Kasumi-1 (cell line): ENCODE measurements around the gene MAN1C1.
A peak's percentile ranks its signal among the peaks of the same experiment; 100 is the strongest.

ENCODE experiments used
- DNase-seq, 2 experiments: peaks; one replicate each; lab custom pipeline; 2025; lab: John Stamatoyannopoulos, UW

Gene MAN1C1

GRCh38 chr1:25782608-25783201, 166.1 kb downstream of the MAN1C1 start:
- DNase-seq: no peak

DNA sequence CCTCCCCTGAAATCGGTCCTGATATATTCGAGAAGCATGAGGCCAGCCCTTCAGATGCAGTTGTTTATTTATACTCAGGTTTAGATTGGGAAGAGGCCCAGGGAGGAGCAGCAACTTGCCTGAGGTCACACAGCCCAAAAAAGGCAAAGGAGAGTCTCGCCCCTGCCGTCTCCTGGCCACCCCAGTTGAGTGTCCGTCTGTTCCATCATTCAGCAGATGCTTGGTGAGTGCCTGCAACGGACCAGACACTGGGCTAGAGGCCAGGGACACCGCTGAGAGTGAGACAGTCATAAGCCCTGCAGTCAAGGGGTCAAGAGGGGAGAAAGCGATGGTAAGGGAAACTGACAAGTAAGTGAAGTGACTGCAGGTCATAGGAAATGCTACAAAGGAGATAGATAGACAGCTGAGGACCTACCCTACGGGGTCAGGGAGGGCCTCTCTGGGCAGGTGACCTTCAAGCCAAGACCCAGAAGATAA, 168.0 kb downstream of the MAN1C1 start:
- DNase-seq: no peak

DNA sequence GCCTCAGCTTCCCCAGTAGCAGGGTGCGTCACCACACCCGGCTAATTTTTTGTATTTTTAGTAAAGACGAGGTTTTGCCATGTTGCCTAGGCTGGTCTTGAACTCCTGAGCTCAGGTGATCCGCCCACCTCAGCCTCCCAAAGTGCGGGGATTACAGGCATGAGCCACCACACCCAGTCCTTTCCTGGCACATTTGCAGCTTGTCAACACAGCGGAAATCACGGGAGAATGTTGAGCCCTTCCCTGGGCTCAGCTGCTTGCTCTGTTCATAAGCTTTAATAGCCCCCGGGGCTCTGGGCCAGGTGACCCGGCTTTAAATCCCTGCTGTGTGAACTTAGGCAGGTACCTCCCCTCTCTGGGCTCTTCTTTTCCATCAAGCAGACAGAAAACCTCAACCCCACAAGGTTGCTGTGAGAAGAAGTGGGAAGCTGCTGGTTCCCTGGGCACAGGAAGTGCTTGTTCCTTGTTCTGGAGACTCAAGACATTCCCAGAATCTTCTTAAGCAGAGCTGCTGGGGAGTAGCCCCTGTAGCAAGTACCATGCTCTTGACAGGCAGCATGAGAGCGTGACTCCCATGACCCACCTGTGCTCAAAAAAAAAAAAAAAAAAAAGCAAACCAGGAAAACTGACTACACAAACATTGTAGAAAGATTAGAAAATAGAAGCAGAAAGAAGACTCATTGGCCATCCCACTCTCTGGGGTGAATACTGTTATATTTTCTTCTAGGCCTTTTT, 168.9 kb downstream of the MAN1C1 start:
- no peak for DNase-seq

- DNase-seq: no peak
Measured at GRCh38 chr1:25786887-25787759, 170.5 kb downstream of the MAN1C1 start.

DNA sequence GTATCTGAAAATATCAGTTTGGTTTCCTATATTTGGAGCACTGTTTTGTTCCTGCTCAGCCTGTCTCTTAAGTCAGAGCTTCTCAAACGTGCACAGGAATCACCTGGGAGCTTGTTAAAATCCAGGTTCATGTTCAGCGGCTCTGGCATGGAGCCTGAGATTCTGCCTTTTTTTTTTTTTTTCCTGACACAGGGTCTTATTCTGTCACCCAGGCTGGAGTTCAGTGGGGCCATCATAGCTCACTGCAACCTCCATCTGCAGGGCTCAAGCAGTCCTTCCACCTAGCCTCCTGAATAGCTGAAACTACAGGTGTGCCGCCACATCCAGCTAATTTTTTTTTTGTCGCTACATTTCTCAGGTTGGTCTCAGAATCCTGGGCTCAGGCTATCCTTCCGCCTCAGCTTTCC, 171.2 kb downstream of the MAN1C1 start:
- no peak for DNase-seq

DNA sequence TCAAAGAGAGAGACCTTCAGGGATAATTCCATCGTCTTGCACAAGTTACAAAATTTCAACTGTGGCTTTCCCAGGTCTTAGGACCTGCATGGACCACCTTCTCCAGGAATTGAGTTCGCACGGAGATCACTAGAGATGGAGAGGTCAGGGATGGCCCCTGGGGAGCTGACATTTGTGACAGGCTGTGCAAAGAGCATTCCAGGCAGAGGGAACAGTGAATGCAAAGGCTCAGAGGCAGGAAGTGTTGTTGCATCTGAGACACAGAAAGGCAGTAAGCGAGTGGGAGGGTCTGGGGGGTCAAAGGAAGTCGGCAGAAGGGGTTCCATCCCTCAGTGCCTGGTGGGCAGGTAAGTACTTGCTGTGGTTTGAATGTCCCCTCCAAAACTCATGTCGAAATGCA, 173.9 kb downstream of the MAN1C1 start:
- DNase-seq: no peak

DNA sequence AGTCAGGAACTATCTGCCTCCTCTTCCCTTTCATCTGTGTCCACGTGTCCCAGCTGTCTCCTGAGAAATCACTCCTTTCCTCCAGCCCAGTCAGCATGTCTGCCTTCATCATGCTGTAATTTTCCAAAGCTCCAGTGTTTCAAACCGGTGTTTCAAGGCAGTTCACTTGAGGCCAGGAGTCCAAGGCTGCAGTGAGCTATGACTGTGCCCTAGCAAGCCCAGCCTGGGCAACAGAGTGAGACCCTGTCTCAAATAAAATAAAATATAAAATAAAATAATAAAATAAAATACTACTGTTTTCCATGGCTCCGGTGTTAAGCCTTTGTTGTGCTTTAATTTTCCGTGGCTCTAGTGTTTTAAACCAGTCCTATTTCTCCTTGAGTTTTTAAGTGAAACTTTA, 175.5 kb downstream of the MAN1C1 start:
- no peak for DNase-seq

GRCh38 chr1:25793585-25794170, 177.1 kb downstream of the MAN1C1 start:
- DNase-seq: no peak

DNA sequence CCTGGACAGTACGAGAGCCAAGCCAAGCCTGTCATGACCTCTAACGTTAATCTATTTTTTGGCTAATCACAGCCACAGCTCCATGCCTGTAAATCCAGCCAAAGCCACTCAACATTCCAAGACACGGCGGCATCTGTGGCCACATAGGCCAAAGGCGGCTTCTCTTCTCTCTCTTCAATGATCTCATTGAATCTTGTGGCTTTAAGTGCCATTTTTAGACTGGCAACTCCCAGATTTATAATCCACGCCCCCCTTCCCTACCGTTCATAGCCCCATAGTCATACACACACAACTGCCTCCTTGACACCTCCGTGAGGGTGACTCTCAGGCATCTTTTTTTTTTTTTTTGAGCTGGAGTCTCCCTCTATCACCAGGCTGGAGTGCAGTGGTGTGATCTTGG, 177.7 kb downstream of the MAN1C1 start:
- DNase-seq: no peak

GRCh38 chr1:25795211-25795610, 178.6 kb downstream of the MAN1C1 start:
- no peak for DNase-seq

DNA sequence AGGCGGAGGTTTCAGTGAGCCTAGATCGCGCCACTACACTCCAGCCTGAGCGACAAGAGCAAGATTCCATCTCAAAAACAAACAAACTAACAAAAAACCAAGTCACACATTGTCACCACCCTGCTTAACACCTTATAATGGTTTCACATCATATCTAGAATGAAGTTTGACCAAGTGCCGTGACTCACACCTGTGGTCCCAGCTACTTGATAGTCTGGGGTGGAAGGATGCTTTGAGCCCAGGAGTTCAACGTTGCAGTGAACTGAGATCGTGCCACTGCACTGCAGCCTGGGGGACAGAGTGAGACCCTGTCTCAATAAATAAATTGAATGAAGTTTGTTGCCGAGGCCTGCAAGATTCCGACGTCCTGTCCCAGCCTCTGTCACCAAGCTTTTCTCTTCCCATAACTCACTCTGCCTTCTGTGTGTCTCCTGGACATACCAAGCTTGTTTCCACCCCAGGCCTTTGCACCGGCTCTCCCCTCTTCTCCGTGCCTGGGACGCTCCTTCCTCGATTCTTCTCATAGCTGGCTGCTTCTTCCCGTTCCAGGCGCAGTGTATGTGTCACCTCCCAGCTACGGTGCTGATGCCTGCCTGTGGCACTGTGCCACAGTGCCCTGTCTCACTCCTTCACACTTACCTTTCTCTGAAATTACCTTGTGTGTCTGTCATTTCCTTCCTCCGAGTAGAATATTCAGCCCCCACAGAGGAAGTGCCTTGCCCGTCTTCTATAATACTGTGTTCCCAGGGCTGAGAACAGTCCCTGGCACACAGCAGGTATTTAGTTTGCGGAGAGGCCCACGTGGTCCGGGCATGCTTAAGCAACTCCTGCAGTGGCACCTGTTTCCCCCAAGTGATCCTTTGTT, 179.6 kb downstream of the MAN1C1 start:
- DNase-seq: no peak

DNA sequence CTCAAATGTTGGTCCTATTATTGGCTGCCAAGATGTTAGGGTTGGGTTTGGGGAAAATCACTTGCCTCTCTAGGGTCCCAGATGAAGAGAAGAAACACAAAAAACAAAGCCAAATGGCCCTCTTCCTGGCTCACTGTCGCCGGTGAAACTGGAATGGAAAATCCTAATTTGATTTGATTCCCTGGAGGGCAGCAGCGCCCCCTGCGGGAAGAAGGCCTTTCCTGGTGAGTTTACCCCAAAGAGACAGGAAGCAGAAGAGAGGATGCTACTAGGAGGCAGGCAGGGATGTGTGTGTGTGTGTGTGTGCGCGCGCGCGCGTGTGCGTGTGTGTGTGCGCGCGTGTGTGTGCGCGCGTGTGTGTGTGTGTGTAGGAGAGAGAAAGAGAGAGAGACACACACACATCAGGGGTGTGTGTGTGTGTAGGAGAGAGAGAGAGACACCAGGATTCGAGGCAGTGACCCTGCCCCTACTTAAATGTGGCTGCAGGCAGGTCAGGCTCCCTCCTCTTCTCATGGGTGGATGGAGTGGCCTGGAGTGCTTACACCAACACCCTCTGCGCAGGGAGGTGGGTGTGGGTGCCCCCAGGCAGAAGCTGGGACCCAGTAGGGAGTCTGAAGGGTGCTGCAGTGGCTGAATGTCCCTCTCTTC, 180.3 kb downstream of the MAN1C1 start:
- DNase-seq: peak; percentile 84 to 90

DNA sequence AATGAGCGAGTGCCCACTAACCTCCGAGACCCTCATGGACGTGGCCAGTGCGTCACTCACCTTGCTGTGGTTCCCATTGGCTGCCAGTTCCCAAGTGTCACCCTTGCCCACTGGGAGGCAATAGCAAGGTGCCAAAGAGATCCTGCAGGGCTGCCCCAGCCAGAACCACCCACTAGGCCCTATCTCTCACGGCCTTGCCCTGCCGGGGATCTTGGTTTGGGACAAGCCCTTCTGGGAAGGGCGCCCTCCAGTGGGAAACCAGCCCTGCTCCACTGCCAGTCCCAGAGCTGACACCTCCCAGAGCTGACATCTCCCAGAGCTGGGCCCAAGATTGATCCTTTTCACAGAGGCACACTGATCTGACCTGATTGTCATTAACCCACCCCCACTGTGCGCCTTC, 181.3 kb downstream of the MAN1C1 start:
- peak; percentile 42 to 43 for DNase-seq

DNA sequence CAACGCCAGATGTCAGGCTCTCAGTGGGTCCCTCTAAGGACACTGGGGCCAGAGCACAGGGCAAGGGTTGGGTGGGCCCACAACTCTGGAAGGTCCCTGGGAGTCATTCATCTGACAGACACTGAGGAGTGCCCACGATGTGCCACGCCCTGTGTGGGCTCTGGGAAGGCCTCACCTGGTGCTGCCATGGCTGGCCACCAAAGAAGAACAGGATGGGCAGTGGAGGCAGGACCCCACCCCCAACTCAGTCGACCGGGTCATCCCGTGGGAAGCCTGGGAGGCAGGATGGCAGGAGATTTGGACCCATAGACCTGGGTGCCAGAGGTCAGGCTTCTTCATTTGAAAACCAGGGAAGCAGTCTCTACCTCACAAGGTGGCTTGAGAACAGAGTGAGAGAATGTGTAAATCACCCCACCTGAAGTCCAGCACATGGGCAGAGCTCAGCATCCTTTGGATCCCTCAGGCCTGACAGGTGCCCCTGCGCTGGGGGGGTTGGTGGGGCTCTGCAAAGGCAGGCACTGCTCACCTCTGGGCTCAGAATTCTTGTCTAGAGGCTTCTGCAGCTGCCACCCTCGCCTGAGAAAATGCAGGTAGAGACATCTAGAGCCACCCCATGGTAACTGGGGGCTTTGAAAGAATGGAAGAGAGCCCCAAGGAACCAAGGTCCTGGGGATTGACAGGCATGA, 182.2 kb downstream of the MAN1C1 start:
- no peak for DNase-seq

DNA sequence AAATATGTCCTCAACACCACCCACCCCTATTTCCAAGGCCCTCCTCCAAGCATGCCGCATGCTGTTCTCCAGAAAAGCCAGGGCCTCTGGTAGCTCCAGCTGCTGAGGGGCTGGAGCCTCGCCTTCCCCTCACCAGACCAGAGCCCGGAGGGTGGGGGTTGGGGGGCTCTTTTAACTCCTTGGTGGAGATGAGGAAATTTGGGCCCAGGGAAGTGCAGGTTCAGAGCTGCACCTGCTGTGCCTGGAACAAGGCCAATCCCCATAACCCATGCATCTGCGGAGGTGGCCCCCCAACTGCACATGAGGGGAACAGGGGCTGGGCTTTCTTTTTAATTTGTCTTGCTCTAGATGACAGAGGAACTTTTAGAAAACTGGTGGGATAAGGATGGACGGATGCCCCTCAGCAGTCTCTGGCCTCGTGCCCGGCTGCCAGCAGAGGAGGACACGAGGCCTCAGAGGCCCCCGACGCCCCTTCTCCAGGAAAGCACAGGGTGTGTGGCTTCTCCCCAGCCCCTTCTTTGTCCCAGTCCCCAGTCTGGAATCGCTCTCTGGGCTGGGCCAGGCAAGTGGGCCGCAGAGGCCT, 182.9 kb downstream of the MAN1C1 start:
- DNase-seq: peak in 1 of 2 experiments; percentile 31

DNA sequence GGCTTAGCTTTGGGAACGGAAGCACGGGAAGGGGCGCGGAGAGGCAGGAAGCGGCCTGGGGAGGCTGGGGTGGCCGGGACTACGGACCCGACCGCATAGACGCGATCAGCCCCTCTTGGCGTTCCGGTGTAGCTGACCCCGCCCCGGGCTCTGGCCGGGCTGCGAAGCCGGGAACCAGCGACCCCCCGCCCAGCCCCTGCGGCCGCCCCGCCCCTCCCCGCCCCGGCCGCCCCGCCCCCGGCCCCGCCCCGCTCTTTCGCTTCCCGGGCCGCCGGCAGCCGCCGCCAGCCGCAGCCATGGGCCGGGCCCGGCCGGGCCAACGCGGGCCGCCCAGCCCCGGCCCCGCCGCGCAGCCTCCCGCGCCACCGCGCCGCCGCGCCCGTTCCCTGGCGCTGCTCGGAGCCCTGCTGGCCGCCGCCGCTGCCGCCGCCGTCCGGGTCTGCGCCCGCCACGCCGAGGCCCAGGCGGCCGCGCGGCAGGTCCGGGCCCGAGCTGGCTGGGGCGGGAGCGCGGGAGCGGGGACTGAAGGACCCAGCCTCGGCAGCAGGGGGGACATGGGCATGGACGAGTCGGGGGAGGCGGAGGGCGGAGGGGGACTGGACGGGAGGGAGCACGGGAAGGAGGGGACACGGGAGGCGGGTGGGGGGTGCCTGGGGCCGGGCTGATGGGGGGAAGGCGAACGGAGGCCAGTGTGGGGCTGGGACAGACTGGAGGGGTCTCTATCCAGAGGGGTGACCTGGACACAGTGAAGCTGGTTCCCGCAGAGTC, 183.5 kb downstream of the MAN1C1 start, which contains the start of gene SELENON:
Gene SELENON, plus strand, starts transcription at position 259 of the 768 bp plus-strand sequence. Its CDS starts 38 bp downstream, at position 297.
- peak in 1 of 2 experiments; percentile 10 for DNase-seq

DNA sequence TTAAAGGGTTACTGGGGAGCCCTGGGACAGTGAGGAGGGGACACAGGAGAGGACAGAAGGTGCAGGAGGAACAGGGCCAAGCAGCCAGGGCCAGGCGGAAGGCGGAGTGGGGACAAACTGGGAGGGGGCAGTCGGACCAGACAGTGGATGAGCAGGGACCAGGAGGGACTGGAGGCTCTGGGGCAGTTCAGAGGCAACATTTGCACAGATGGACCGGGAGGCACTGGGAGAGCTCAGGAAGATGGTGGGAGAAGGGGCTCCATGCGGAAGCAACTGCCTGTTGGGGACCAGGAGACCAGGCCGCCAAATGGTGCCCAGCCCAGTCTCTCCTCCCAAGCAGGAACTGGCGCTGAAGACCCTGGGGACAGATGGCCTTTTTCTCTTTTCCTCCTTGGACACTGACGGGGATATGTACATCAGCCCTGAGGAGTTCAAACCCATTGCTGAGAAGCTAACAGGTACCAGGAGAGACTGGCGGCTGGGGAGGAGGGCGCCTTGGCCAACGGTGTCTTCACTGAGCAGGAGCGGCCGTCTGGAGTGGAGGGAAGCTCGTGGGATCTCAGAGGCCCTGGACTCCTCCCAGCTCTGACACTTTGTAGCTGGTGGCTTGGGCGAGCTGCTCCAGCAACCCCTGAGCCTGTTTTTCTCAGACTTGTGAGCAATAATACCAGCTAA, 184.2 kb downstream of the MAN1C1 start:
- no peak for DNase-seq

DNA sequence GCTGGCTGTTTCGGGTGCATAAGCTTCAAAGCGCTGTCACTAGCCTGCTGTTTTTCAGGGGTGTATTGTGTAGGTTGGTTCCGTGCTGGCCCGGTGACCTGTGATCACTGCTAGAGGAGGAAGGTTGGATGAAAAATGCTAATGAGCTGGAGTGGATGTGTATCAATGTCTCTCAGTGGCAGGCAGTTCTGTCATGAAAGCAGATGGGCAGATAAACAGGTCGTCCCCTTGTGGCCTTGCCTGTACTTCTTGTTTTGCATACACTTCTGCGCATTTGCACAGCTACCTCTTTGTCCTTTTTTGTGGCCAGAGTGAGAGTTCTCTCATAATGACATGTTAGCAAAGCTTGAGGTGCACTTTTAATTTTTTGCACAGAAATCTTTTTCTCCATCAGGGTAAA, 186.3 kb downstream of the MAN1C1 start:
- DNase-seq: no peak
